ENCODE data around the gene B4GALT2.

B4GALT2 gene

DNA sequence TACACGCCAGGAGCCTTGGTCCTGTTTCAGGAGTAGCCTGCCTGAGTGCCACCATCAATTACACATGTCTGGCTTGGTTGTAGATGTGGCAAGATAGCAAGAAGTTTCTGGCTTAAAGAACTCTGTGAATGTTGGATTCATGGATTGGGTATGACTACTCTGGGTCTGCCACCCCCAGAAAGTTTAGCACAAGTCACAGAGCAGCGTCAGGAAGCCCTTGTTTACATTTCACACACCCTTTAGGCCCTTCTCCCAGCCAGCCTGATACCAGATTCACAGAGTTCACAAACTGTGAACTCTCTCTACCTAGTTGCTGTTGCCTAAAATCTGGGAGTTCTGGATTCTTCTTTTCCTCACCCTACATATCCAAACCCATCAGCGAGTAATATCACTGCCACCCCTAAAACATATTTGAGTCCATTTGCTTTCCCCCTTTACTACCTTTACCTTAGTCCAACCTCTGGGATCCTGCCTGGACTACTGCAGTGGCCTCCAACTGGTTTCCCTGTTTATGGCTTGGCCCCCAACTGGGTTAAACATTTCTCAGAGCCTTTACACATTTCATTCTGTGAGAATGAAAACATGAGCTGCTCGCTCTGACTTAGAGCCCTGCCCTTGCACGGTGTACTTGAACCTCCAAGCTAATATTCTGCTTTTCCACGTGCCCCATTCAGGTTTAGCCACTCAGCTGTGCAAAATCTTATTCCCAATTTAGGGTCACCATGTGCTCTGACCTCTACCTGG is 8.3 kb downstream of the B4GALT2 start:
- DNase-seq, result no peak

DNA sequence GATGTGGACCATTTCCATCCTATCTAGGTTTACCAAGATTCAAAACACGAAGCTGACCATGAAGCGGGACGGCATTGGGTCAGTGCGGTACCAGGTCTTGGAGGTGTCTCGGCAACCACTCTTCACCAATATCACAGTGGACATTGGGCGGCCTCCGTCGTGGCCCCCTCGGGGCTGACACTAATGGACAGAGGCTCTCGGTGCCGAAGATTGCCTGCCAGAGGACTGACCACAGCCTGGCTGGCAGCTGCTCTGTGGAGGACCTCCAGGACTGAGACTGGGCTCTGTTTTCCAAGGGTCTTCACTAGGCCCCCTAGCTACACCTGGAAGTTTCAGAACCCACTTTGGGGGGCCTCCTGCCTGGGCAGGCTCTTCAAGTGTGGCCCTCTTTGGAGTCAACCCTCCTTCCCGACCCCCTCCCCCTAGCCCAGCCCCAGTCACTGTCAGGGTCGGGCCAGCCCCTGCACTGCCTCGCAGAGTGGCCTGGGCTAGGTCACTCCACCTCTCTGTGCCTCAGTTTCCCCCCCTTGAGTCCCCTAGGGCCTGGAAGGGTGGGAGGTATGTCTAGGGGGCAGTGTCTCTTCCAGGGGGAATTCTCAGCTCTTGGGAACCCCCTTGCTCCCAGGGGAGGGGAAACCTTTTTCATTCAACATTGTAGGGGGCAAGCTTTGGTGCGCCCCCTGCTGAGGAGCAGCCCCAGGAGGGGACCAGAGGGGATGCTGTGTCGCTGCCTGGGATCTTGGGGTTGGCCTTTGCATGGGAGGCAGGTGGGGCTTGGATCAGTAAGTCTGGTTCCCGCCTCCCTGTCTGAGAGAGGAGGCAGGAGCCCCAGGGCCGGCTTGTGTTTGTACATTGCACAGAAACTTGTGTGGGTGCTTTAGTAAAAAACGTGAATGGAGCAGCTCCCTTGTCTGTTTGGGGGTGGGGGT is 11.5 kb downstream of the B4GALT2 start:
- no peak for DNase-seq

DNA sequence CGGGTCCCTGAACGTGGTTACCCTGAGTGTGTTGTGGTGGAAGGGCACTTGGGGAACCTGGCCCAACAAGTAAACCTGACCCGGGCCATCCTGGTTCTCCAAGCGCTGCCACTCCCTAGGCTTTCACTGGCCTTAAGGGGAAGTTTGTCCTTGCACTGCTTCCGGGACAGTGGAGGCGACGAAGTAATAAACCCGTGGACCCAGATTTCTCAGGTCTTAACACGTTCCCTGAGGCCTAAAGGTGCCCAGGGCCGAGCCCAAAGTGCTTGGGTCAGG is 12.1 kb downstream of the B4GALT2 start:
- no peak for DNase-seq

DNA sequence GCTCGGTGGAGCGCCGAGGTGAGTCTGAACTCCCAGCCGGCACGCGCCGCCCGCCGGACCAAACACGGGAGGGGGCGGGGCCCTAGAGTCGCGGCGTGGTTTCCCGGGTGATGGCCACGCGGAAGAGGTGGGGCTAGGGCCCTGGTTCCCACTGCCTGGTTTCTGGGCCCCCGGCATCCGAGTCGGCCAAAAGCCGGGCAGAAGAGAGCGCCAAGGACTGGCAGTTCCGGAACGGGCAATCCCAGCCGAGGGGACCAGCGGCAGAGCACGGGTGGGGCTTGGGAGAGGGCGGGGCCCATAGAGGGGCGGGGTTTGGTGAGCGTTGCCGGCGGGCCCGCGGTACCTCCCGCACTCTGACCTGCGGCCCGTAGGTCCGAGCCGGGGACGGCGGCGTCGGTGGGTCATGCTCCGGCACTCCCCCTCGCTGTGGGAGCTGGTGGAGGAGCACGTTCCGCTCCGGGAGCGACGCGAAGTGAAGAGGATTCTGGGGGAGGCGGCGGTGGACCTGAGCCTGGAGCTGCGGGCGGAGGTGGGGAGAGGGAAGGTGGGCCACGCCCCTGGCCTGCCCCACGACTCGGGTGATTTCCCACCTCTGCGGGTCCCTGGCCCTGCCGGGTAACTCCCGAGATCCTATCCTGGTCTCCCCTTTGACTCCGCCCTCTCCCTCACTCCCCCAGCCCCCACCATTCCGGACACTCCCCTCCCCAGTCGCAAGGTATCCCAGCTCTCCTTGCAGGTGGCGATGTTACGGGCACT is 12.6 kb downstream of the B4GALT2 start, which contains the start of gene CCDC24:
TSS of gene CCDC24 (plus strand) at position 124 of the 756 bp plus-strand sequence. CDS start at position 404, 280 bp downstream.
- no peak for DNase-seq

DNA sequence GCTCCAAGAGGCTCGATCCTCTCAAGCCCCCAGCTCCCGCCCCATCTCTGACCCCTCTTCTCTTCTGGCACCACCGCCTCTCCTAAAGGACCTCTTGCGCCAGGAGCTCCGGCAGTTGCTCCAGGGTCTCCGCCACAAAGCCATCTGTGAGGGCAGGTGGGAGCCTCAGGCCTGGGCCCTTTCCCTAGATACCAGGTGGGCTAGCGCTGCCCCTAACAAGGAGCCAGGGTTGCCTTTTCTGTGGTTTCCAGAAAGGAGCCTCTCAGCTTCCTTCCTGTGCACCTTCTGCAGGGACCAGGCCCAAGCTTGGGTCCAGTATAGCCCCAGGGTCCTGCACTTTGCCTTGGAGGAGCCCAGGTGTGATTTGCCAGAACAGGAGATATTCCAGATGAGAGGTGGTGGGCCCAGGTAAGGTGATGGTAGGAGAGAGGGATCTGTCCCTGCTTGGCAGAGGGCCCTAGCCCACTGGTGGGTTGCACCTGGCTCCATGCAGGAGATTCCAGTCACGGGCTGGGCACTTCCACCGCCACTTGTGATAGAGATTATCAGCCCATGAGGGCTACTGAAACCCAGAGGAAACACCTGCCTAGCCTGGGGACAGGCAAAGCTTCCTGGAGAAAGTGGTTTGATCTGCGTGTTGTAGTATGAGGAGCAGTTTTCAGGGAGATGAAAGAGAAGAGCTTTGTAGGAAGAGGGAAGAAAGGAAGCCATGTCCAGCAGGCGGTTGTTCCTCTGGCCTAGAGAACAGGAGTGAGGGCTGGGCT is 13.4 kb downstream of the B4GALT2 start:
- no peak for DNase-seq

DNA sequence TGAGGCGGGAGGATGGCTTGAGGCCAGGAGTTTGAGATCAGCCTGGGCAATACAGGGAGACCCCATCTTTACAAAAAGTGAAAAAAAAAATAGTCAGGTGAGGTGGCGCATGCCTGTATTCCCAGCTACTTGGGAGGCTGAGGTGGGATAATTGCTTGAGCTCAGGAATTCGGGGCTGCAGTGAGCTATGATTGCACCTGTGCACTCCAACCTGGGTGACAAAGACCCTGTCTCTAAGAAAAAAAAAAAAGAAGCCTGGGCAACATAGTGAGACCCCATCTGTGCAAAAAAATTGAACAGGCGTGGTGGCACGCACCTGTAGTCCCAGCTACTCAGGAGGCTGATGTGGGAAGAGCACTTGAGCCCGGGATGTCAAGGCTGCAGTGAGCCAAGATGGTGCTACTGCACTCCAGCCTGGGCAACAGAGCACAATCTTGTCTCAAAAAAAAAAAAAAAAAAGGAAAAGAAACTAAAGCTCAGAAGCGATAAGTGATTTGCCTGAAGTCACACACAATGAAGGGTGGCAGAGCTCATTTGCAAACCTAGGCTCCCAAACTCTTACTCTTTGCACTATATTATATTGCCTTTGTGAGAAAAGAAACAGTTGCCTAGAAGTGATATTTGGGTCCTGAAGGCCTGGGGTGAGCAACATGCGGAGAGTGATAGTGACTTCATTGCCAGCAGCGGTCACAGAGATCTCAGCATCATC is 14.3 kb downstream of the B4GALT2 start:
- no peak for DNase-seq

DNA sequence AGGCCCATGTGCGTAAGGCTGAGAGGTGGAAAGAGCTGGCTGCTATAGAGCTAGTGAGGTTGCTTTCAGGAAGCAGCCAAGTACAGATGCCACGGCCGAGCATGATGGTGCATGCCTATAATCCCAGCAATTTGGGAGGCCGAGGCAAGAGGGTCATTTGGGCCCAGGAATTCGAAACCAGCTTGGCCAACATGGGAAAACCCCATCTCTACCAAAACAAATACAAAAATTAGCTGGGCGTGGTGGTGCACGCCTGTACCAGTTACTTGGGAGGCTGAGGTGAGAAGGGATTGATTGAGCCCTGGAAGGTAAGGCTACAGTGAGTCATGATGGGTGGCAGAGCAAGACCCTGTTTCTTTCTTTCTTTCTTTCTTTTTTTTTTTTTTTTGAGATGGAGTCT is 15.1 kb downstream of the B4GALT2 start:
- no peak for DNase-seq

DNA sequence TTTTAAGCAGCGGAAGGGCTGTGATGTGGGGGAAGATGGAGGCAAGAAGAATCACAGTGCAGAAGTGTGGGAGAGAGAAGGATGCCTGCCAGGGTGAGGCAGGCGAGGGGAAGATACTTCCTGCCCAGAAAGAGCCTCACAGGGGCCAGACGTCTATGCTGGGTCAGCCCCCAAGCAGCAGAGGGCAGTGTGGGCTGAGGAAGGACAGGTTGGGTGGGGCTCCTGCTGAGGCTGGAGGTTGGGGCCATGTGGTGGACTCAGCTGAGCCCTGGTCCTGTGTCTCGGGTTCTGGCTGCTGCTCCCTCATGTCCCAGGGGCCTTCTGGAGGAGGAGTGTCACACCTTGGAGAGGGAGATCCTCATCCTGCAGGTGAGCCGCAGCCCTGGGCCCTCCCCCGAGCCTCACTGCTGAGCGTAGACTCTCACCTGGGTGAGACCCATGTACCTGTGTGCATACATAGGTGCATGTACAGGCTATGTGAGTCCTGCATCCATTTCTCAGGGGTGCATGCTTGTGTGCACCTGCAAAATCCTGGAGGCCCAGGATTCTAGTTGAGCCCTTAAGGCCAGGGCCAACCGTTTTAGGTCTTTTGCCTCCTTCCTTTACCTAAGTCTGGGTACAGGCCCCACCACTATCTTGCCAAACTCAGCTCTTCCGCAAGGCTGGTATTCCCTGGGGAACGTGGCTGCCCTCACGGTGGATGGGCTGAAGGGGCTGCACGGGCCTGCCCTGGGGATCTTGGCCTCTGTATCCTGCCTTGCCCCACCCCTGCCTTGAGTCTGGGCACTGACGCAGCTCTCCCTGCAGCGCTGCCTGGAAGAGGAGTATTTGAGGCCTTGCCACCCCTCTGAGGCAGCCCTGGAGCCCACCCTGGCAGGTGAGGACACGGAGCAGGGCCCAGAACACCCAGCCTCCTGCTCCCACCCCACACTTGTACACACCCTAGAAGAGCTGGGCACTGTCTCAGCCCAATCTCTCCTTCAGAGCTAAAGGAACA is 16.1 kb downstream of the B4GALT2 start:
- no peak for DNase-seq

DNA sequence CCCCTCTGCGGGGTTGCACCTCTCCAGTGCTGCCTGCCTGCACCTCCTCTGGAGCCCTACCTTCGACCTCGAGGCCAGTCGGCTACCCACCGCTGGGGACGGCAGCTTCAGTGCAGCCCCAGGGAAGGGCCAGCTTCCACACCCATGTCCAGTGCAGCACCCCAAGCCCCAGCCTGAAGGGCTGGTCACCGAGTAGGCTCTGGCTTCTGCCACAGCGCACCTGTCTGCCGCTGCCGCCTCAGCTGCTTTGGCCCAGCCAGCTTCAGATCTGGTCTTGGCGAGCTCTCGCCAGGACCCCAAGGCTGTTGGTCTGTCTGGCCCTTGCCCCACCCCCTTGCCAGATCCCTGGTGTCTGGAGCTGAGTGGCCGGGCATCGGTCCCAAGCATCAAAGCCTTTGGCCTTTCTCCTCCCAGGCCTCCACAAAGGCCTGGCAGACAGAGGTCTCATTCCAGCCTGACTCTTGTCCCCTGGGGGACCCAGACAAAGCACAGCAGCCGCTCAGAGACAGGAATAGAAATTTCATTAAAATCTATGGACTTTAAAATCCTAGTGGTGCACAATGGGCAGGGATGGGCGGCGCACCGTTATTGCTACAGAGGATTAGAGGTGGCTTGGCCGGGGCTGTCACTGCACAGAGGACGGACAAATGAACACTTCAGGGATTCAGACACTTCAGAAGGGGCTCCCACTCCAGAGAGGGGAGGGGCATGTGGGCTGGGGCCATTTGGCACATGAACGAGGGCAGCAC is 17.1 kb downstream of the B4GALT2 start:
- DNase-seq, result no peak

DNA sequence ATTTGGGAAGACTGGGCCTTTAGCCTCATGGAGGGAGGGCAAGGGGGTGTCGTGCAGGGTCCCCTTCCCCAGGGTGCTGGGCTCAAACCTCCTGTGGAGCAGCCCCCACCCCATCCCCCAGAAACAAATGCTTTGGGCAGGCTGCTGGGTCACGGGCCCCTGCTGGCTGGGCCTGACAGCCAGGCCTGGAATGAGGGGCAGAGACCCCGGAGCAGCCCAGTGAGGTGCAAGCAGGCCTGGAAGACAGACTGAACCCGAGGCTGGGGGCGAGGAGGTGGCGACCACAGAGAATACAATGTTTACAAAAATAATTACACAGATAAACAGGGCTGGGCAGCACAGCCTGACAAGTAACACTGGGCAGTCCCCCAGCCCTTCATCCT is 17.7 kb downstream of the B4GALT2 start:
- DNase-seq, result no peak

DNA sequence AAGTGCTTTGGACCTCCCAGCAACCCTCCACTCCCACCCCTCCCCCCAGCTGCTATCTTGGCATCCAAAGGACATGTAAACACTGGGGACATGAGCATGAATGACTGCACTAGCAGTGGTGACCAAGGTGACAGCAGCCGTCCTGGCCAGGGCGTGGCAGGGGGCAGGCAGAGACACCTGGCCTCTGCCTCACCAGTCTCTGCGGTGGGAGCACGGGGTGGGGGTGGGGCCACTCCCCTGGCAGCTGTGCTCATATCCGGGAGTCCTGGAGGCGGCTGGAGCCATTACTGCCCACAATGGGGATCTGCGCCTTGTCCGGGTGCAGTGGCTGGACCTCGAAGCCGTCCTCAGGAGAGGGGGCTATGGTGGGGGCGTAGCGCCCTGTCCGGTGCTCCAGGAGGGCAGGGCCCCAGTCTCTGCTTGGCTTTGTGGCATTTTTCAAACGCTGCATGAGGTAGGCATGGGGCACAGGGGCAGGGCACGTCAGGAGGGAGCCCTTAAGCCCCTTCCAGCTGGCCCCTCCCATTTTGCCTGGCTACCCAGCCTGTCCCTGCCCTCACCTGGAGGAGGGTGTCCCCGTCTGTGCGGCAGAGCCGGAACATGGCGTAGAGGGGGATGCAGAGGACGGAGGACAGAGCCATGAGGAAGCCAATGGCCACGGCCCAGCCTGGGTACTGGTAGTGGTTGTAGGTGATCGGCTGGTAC is 18.4 kb downstream of the B4GALT2 start:
- DNase-seq, result no peak

DNA sequence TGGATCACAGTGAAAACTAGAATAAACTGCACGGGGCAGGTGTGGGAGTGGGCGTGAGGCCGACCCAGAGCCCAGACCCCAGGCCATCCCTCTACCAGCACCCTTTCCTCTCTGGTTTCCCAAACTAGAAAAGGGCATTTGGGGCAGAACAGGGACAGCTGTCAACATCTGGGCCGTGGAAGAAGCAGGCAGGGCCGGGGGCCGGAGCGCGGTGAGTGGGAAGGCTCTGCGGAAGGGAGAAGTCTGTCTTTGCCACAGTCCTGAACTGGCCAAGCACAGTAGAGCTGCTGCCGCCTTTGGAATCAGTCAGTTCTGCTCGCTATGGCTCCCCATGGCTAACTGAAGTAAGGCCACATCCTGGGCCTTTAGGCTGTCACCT is 19.0 kb downstream of the B4GALT2 start:
- DNase-seq, result no peak

DNA sequence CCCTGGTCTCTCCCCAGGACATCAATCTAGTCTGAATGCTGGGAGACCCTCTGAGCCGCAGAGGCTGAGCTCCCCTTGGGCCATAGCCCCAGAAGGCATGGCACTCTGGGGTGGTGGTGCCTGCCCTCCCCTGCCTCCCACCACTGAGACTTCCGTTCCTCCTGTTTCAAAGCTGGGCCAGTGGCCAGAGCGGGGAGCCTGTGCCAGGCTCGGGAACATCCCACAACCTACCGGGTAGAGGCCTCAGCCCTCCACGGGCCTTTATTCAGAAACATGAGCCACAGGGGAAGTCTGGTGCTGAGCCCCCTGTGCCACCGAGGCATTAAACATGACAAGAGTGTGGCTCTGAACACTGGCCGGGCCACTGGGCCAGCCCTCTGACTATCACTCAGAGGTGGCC is 20.4 kb downstream of the B4GALT2 start:
- DNase-seq, result no peak

DNA sequence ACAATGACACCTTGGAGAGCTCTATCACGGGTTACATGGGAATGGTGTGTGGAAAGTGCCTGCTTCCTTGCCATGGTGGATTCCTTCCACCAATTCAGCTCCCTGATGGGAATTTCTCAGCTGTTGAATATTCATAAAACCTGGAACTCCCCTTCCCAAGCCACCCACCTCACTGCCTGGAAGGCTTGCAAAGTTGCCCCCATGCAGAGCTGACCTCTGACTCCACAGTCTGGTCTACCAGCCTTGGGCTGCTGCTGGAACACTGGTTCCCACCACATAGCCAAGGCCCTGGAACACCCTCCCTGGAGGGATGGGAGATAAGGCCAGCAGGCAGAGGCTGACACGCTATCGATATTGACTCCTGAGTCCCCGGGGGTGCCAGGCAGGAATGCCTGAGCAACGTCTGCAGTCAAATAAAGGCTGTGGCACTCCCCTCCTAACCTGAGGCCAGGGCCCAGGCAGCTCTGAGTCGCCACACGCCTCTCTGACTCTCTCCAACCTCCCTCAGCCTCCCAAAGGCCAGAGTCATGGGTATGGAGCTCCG is 21.2 kb downstream of the B4GALT2 start:
- DNase-seq, result no peak

DNA sequence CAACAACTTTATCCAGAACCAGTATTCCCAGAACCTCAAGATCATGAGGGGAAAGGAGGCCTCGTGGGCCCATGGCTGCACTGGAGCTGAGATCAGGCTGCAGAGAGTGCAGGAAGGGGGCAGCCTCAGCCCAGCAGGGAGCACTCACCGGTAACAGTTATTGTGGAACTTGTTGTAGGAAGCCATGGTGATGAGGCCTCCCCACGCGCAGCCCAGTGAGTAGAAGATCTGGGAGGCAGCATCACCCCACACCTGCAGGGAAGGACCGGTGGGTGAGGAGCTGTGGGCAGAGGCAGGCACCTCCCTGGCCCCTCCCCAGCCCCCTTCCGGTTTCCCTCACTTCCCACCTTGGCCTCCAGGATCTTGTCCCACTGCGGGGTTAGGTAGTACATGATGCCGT is 23.2 kb downstream of the B4GALT2 start:
- no peak for DNase-seq

DNA sequence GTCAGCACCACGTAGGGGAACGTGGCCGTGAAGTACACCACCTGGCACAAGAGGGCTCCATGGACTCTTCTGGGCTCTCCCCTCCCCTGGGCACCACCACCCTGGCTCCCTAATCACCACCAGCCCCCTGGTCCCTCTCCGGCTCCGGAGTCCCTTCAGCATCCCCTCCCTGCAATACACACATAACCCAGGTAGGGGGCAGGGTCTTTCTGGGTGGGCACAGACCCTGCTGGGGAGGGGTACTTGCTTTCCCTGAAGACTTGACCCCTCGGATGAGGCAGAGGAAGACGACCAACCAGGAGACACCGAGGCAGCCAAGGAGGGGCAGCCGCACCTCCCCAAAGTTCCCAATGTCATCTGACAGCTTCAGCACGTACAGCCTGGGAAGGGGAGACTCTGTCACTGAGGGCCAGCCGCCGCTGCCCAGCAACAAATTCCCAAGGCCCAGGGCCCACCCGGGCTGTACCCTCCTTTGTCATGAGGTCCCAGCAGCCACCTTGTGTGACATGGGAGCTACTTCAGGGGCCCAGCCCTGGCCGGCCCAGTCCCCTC is 23.7 kb downstream of the B4GALT2 start:
- no peak for DNase-seq

DNA sequence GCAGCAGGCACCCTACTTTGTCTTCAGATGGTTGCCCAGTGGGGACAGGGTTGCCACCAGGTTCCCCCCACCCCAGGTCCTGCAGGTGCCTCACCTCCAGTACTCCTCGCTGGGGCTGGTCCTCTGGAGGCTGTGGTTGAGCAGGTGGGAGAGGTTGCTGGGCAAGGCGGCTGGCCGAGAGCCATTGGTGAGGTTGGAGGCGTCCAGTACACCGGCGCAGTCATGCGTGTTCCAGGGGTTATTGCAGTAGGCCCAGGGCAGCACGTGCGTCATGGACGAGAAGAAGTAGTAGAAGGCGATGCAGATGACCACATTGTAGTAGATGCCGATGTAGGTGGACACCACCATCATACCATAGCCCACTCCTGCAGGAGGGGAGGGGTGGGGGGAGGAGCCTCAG is 29.2 kb downstream of the B4GALT2 start:
- DNase-seq, result no peak

DNA sequence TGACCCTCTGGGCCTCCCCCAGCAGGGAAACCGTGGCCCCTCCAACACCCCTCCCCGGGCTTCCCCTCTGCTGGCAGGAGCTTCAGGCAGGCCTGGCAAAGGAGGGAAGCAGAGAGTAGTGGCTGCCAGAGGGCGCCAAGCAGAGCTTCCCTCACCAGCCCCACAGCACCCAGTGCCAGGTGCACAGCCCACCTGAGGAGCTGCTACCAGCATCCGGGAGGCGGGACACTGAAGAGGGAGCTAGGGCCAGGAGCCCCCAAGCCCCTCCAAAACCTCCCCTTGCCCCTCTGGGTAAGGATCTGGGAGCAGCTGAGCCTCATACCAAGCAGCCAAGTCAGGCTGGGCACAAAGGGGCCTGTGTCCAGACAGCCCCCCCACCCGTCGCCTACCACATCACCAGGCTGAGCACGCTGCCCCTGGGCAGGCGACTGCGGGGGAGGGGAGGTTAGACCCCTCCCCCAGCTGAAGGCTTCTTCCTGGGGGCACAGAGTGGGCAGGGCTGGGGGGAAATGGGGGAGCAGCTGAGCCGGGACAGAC is 32.0 kb downstream of the B4GALT2 start:
- DNase-seq, result no peak

DNA sequence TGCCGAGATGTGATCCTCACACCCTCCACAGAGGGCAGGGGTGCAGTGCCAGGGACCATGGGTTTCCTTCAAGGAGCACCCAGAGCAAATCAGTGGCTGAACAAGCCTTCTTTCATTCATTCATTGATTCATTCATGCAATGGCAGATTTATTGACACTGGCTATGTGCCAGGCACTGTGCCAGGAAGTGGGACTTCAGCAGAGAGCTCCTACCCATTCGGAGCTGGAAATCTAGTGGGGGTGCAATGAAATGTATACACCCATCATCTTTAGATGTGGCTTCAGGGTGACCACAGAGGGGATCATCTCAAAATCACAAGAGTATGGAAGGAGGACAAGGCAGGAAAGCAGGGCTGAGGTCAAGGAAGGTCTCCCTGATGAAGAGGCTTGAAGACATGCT is 33.4 kb downstream of the B4GALT2 start:
- DNase-seq, result no peak
